Stimulated activated CD8-positive, alpha-beta memory T cell treated with anti-CD3 and anti-CD28 coated beads, Interleukin-15, amount 100 ng/mL, for 24 hours (primary cell): Measurements from ENCODE around the gene NCS1.

Experiments
- DNase-seq: peaks from one replicate; pipeline ENCODE4 v3.0.0-alpha.2; 2020; ENCODE audit warnings: low read depth

Gene NCS1

GRCh38 chr9:130172161-130172857, at the start of gene NCS1:
Gene NCS1, plus strand, starts transcription at chr9:130172404. Its CDS starts 260 bp downstream, at chr9:130172664.
- DNase-seq: peak; percentile 26

- DNase-seq: no peak
These were observed 49.7 kb upstream of the NCS1 start for GRCh38 chr9:130122456-130122855.

GRCh38 chr9:130124085-130124860, 47.9 kb upstream of the NCS1 start:
- no peak for DNase-seq

DNA sequence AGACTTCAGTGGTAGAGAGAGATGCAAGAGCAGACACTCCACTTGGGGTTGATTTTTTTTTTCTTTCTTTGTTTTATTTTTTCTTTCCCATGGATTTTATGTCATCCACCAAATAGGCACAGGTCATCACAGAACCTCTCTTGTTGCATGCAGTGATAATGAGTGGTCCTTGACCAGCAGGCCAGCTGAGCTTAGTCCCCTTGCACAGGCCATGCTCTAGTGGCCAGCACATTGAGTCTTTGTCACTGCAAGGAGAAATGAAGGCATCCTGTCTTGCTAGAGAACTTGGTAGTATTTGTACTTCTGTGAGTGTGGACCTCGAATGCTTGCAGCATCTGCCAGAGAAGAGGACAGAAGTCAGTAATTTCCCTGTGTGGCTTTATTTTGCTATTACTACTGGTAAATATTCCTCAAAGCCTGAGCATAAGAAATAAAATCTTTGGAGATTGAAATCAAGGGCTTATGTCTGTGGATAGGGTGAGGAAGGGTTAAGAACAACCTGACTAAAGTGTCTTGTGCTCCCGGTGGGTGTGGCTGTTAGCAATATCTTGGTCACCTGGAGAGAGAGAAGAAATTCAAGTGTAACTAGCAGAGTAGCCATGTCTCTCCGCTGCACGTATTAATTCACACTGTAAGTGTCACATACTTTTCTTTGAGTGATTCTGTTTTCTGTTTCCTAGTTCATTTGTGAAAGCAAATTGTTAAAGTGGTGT, 45.3 kb upstream of the NCS1 start:
- no peak for DNase-seq

DNA sequence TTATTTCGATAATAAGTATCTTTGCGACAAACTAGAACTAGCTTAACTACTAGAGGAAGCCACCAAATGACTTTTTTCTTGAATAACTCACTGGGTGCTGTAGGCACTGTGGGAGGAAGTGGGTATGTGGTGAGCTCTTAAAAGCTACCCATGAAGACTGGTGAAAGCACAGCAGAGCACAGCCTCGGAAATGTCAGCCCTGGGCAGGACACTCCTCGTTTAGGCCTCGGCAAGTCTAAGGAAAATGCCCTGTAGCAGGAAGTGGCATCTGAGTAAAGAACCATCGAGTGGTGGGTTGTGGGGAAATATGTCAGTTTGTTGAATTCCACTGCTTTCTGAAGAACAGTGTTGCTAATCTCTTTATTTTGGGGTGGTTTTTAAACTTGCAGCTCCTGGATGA, 44.0 kb upstream of the NCS1 start:
- DNase-seq: no peak

GRCh38 chr9:130128733-130129431, 43.3 kb upstream of the NCS1 start:
- DNase-seq: no peak

- DNase-seq: no peak
These were observed 42.7 kb upstream of the NCS1 start for GRCh38 chr9:130129432-130130061.

DNA sequence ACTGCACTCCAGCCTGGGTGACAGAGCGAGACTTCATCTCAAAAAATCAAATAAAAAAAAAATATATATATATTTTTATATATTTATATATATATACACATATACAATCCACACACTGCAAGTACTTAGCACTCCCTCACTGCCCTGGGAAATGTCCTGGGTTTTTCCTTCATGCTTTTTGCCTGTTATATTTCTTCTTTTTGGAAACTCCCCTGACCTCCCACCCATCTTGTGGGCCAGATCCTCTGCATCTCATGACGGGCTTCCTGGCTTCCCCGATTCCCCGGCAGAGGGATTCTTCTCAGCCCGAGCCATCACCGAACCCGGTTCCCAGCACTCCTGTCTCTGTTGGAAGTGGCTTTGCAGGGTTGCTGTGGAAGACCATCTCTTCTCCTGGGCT, 39.5 kb upstream of the NCS1 start:
- no peak for DNase-seq

GRCh38 chr9:130137081-130137640, 35.0 kb upstream of the NCS1 start:
- DNase-seq: no peak

- DNase-seq: no peak
These were observed 34.5 kb upstream of the NCS1 start for GRCh38 chr9:130137641-130138081.

- DNase-seq: no peak
These were observed 34.0 kb upstream of the NCS1 start for GRCh38 chr9:130138171-130138653.

DNA sequence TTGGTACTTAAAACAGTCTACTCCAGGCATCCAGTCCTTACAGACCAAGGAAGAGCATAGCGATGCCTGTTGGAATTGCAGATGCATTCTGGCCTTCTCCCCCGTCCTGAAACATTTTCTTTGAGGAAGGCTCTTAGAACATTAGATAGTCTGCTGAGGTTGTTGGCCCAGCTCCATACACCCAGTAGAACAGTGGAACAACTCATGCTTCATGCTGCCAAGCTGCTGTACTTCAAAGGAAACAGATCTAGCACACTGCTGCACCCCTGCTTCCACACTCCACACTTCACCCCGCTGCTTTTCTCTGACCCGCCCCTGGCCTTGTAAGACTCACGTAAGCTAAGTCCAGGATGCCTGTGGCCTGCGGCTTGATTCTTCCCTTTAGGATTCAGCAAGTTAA, 33.4 kb upstream of the NCS1 start:
- no peak for DNase-seq

- no peak for DNase-seq
These were observed 33.0 kb upstream of the NCS1 start for GRCh38 chr9:130139251-130139650.

GRCh38 chr9:130140706-130141105, 31.5 kb upstream of the NCS1 start:
- peak; percentile 24 for DNase-seq

GRCh38 chr9:130142056-130142455, 30.1 kb upstream of the NCS1 start:
- DNase-seq: no peak

GRCh38 chr9:130142641-130143040, 29.6 kb upstream of the NCS1 start:
- no peak for DNase-seq

DNA sequence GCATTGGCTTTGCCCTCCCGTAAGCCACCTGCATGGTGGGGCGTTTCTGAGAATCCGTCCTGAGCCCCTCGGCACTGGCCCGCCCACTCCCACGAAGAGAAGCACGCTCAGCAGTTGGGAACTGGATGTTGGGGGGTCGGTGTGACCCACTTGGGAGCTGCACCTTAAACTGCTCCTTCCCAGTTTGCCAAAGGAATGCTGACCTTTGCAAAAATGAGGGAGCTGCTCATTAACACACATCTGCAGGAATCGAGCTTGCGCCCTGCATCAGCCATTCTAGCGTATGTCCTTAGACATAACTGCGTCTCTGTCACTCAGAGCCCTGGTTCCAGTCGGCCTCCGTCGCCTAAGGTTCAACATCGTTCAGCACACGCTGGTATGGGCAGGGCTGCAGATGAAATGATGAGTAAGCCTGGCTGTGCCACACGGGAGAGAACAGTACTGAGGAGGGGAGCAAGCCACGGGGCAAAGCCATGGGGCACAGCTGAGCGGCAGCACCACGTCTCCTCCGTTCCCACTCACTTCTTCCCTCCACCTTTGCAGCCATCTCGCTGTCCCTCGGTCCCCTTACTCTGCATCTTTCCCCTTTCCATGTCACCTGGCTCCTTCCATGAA, 28.8 kb upstream of the NCS1 start:
- DNase-seq: no peak

DNA sequence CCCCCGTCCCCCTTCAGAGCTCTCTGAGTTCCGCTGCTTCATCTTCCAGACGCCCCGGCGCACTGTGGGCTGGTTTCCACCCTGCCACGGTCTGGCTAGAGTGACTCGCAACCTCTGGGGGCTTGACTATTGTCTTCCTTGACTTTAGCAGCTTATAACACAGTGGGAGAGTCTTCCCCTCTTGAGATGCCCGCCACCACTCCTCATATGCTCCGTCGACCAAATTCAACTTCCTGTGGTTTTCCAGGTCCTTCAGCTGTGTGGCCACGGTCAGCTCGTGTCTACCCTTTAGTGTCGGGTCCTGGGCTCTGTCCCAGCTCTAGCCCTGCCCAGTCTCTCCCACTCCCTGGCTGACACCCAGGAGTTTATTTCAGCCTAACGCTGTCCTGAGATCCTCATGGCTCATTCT, 28.2 kb upstream of the NCS1 start:
- DNase-seq: no peak

- DNase-seq: no peak
These were observed 27.5 kb upstream of the NCS1 start for GRCh38 chr9:130144703-130145102.

DNA sequence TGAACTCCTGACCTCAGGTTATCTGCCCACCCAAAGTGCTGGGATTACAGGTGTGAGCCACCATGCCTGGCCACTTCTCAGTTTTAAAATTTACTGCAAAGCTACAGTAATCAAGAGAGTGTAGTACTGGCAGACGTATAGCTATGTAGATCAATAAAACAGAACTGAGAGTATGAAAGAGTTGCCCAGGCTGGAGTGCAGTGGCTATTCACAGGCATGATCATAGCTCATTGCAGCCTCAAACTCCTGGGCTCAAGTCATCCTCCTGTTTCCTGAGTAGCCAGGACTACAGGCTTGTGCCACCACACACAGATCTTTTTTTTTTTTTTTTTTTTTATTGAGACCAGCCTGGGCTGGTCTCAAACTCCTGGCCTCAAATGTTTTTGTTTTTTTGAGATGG, 26.5 kb upstream of the NCS1 start:
- DNase-seq: no peak

DNA sequence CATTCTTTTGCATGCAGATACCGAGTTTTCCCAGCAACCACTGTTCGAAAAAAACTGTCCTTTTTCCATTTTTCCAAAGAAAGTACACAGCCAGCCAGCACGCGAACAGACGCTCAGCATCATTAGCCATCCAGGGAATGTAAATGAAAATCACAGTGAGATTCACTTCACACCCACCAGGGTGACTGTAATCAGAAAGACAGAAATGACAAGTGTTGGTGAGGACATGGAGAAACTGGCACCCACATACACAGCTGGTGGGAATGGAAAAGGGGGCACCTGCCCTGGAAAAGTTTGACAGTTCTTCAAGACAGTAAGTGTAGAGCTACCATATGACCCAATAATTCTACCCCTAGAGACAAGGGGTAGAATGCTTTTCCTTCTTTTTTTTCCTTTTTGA, 25.0 kb upstream of the NCS1 start:
- no peak for DNase-seq
